ENCODE measurements around the gene KRT14.
"Not testable (repeated sequence)": the region's sequence is repeated elsewhere in the genome, so short reads cannot be mapped to it uniquely, and the experiment has no call there.

The KRT14 gene

GRCh38 chr17:41583137-41584127, 3.3 kb downstream of the KRT14 start:
- no peak overlapping the region for H3K4me3 ChIP-seq (ENCODE audit: low read length)
- no peaks in the 10 kb centered on the region for H3F3A ChIP-seq (ENCODE audit: insufficient read depth, low read length)
- no peak overlapping the region for H3K27ac ChIP-seq (ENCODE audit: low read length)
- TF ChIP-seq EZH2 (optimal IDR thresholded peaks at IDR 0.05; ENCODE audit: low read depth, low read length) (no peak), EZH2phosphoT487 (IDR thresholded peaks at IDR 0.05; ENCODE audit: low read length) (no peak), CTCF (IDR thresholded peaks at IDR 0.05; ENCODE audit: low read length) (no peak)
- no peaks in the 10 kb centered on the region for H3K79me2 ChIP-seq (ENCODE audit: low read length)
- no peak for DNase-seq
- no peak overlapping the region for H2AFZ ChIP-seq (ENCODE audit: low read length)
- H3K27me3 ChIP-seq (replicated peaks; ENCODE audit: insufficient read depth, low read length) = peaks cover 9% of the 10 kb centered on the region; the same call in 1 of the 2 replicates
- H3K4me1 ChIP-seq (ENCODE audit: low read length) = 0 out of 2 replicates have a peak, but pooled peaks cover 5% of the 10 kb centered on the region
- H3K9me3 ChIP-seq (replicated peaks; ENCODE audit: insufficient read depth, low read length) = no peaks in the 10 kb centered on the region
- H3K36me3 ChIP-seq (replicated peaks; ENCODE audit: insufficient read depth, low read length) = no peaks in the 10 kb centered on the region
- no peaks in the 10 kb centered on the region for H4K20me1 ChIP-seq (ENCODE audit: insufficient read depth, low read length)
- H3K9ac ChIP-seq (ENCODE audit: low read length) = no peak overlapping the region
- no peak overlapping the region for H3K4me2 ChIP-seq (ENCODE audit: low read depth, low read length)
- H3K9me2 ChIP-seq (replicated peaks; ENCODE audit: insufficient read depth, low read length) = no peaks in the 10 kb centered on the region

GRCh38 chr17:41582061-41582968, 4.4 kb downstream of the KRT14 start:
- not testable (repeated sequence) for H3K4me3 ChIP-seq (ENCODE audit: low read length); H3K9ac ChIP-seq (ENCODE audit: low read length); H3K4me2 ChIP-seq (ENCODE audit: low read depth, low read length); H4K20me1 ChIP-seq (ENCODE audit: insufficient read depth, low read length); H3F3A ChIP-seq (ENCODE audit: insufficient read depth, low read length); DNase-seq; H3K36me3 ChIP-seq (replicated peaks; ENCODE audit: insufficient read depth, low read length); H2AFZ ChIP-seq (ENCODE audit: low read length); H3K9me3 ChIP-seq (replicated peaks; ENCODE audit: insufficient read depth, low read length); H3K27ac ChIP-seq (ENCODE audit: low read length); H3K79me2 ChIP-seq (ENCODE audit: low read length); H3K9me2 ChIP-seq (replicated peaks; ENCODE audit: insufficient read depth, low read length); H3K4me1 ChIP-seq (ENCODE audit: low read length); H3K27me3 ChIP-seq (replicated peaks; ENCODE audit: insufficient read depth, low read length)

- no peaks in the 10 kb centered on the region for H3F3A ChIP-seq (ENCODE audit: insufficient read depth, low read length)
- no peaks in the 10 kb centered on the region for H4K20me1 ChIP-seq (ENCODE audit: insufficient read depth, low read length)
- peaks cover 9% of the 10 kb centered on the region; the same call in 1 of the 2 replicates for H3K27me3 ChIP-seq (replicated peaks; ENCODE audit: insufficient read depth, low read length)
- TF ChIP-seq CTCF (IDR thresholded peaks at IDR 0.05; ENCODE audit: low read length) (no peak), EZH2 (optimal IDR thresholded peaks at IDR 0.05; ENCODE audit: low read depth, low read length) (no peak), EZH2phosphoT487 (IDR thresholded peaks at IDR 0.05; ENCODE audit: low read length) (no peak)
- H2AFZ ChIP-seq (ENCODE audit: low read length) = no peak overlapping the region
- H3K79me2 ChIP-seq (ENCODE audit: low read length) = no peaks in the 10 kb centered on the region
- no peak overlapping the region for H3K4me3 ChIP-seq (ENCODE audit: low read length)
- no peaks in the 10 kb centered on the region for H3K36me3 ChIP-seq (replicated peaks; ENCODE audit: insufficient read depth, low read length)
- H3K9me2 ChIP-seq (replicated peaks; ENCODE audit: insufficient read depth, low read length) = no peaks in the 10 kb centered on the region
- 0 out of 2 replicates have a peak, but pooled peaks cover 5% of the 10 kb centered on the region for H3K4me1 ChIP-seq (ENCODE audit: low read length)
- no peak overlapping the region for H3K27ac ChIP-seq (ENCODE audit: low read length)
- no peak overlapping the region for H3K9ac ChIP-seq (ENCODE audit: low read length)
- no peak for DNase-seq
- no peaks in the 10 kb centered on the region for H3K9me3 ChIP-seq (replicated peaks; ENCODE audit: insufficient read depth, low read length)
- H3K4me2 ChIP-seq (ENCODE audit: low read depth, low read length) = no peak overlapping the region
Observed at GRCh38 chr17:41581366-41582060, 5.2 kb downstream of the KRT14 start.
